Stimulated activated CD4-positive, alpha-beta T cell treated with anti-CD3 and anti-CD28 coated beads, TNF-alpha, amount 100 ng/mL, for 1 hour (primary cell): ENCODE results near the gene LIMD2.

Experiments
- DNase-seq, 3 donors: peaks; one replicate each; pipeline ENCODE4 v3.0.0-alpha.2; 2020; ENCODE audit warnings: low read depth in 3 of 3, low spot score in 1 of 3

The LIMD2 gene

GRCh38 chr17:63685041-63685440 is 14.9 kb downstream of the LIMD2 start:
- DNase-seq = no peak

GRCh38 chr17:63682981-63683380 is 16.9 kb downstream of the LIMD2 start:
- DNase-seq = no peak

- DNase-seq = no peak
Observed at GRCh38 chr17:63682441-63682840, 17.5 kb downstream of the LIMD2 start.

- no peak for DNase-seq
Observed at GRCh38 chr17:63681530-63681929, 18.4 kb downstream of the LIMD2 start.

- DNase-seq = no peak
Observed at GRCh38 chr17:63680700-63681099, 19.2 kb downstream of the LIMD2 start.

- no peak for DNase-seq
Observed at GRCh38 chr17:63679214-63679613, 20.7 kb downstream of the LIMD2 start.

- DNase-seq = no peak
Observed at GRCh38 chr17:63676584-63676983, 23.3 kb downstream of the LIMD2 start.

GRCh38 chr17:63675607-63676546 is 24.0 kb downstream of the LIMD2 start:
- DNase-seq = no peak

GRCh38 chr17:63675231-63675606 is 24.7 kb downstream of the LIMD2 start:
- no peak for DNase-seq

GRCh38 chr17:63672856-63673255 is 27.1 kb downstream of the LIMD2 start:
- no peak for DNase-seq

- no peak for DNase-seq
Observed at GRCh38 chr17:63665527-63666214, 34.3 kb downstream of the LIMD2 start.

GRCh38 chr17:63659850-63660249 is 40.1 kb downstream of the LIMD2 start:
- DNase-seq = no peak

- DNase-seq = no peak
Observed at GRCh38 chr17:63658366-63658765, 41.6 kb downstream of the LIMD2 start.

- DNase-seq = no peak
Observed at GRCh38 chr17:63657786-63658185, 42.1 kb downstream of the LIMD2 start.

- DNase-seq = no peak
Observed at GRCh38 chr17:63653050-63653449, 46.9 kb downstream of the LIMD2 start.

- DNase-seq = no peak
Observed at GRCh38 chr17:63652106-63652505, 47.8 kb downstream of the LIMD2 start.

GRCh38 chr17:63649813-63650212 is 50.1 kb downstream of the LIMD2 start:
- DNase-seq = no peak

GRCh38 chr17:63647936-63648335 is 52.0 kb downstream of the LIMD2 start:
- DNase-seq = no peak

GRCh38 chr17:63647065-63647725 is 52.7 kb downstream of the LIMD2 start:
- DNase-seq = no peak

GRCh38 chr17:63646488-63646806 is 53.5 kb downstream of the LIMD2 start:
- DNase-seq = no peak
